Amniotic epithelial cell (primary cell): Measurements from ENCODE around the gene ATOSA.

Source experiments
- DNase-seq: peaks from one replicate; pipeline ENCODE4 v3.0.0-alpha.2; 2010; ENCODE audit warnings: low read depth

Gene ATOSA

DNA sequence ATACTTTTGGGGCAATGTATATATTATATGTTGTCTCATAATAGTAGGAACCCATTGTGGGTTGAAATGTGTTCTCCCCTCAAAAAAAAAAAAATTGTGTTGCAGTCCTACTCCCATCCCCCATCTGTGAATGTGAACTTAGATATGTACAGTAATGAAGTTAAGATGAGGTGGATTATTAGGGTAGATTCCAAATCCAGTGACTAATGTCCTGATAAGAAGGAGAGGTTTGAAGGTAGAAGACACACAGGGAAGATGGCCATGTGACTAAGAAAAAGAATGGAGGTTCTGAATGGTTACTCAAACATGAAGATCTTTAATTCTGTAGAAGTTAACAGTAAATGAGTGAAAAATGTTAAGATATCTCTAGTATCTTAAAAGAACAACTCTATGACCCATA, 3.0 kb upstream of the ATOSA start:
- DNase-seq: peak; percentile 24

DNA sequence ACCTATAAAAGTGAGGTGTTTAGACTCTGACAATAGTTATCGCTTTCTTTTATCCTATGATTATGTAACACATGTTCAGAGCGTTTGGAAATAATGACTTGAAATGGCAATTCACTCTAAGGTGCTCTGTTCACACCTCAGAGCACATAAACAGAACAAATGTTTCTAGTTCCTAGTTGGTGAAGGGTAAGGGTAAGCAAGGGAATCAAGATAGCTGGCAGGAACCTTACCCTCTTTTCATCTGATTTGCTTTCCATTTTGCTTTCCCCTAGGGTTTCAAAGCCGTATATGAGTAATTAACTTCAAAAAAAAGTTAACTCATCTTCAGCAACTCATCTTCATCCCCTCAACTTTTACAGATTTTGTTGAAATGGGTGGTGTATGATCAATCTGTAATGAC, 2.3 kb upstream of the ATOSA start:
- no peak for DNase-seq

GRCh38 chr15:52680761-52681160, 1.6 kb upstream of the ATOSA start:
- DNase-seq: no peak

DNA sequence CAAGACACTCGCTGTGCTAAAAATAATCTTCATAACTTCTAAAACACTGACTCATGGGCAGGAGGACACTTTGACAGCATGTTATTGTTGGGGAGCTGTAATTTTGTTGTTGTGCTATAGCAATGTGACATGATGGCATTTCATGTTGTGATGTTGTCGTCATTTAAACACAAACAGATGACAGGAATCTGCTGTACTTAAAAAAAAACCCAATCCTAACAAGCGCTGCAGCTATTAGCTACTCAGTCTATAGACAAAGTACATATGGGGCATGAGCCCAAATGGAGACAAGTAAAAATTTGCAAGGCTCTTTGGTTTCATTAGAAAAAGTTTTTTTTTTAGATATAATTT, 828 bp upstream of the ATOSA start:
- peak; percentile 16 for DNase-seq

DNA sequence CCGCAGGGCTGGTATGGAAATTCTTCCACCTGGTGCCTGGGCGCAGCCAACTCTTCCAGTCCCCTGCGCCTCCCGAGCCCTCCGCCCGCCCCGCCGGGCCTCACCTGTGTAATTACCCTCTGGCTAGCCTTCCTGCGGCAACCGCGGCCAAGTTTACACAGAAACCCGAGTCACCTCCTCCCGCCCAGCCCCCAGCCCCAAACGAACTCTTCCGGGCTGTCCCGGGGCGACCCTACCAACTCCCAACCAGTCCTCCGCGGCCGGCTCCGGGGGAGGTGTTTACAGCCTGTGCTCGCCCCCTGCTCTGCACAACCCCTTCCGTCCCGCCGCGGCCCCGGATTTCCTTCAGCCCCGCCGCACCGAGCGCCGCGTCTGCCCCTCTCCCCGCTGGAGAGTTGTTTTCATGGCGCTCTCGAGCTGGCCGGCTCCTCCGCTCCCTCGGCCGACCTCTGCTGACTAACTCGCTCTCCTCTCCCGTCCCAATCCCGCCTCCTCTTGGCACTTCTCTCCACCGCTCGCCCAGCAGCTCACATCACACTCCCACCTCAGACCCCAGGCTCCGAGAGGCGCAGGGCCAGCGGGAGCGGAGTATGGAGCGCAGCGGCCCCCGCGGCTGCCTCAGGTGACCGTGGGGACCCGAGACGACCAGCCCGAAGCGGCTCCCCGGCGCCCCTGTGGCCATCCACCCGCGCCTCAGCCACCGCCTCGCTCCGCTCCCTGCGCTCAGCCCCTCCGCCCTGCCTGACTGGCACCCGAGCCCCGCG, 538 bp downstream of the ATOSA start:
- DNase-seq: peak; percentile 64

GRCh38 chr15:52677593-52678467, 1.4 kb downstream of the ATOSA start:
- DNase-seq: peak; percentile 59

DNA sequence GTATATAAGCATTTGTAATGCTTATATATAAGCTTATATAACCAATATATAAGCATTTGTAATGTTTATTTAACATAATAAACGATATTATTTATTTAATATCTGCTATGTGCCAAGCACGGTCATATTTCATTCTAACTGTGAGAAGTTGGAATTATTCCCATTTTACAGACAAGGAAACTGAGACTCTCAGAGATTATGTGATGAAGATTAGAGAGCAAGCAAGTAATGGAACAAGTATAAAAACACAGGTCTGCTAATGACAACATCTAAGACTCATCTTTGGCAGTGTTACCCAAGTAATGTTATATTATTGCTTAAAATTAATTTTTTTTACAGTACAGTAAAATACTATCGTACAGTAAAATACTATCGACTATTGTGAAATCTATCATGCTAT, 4.4 kb downstream of the ATOSA start:
- DNase-seq: no peak

- no peak for DNase-seq
Measured at GRCh38 chr15:52673734-52674133, 5.5 kb downstream of the ATOSA start.

DNA sequence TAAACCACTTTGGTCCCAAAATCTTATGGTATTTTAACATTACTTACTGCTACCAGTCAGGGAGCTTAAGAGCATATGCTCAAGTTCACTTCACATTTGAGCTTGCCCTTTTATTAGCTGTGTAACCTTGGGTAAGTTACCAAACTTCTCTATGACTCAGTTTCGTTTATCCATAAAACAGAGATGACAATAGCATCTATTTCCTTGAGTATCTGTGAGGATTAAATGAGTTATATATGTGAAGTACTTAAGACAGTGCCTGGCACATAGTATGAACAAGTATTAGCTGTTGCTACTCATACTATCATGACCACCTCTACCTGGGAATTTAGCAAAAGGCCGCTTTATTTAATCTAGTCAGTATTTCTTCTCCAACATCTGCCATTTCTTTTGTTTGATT, 5.9 kb downstream of the ATOSA start:
- DNase-seq: peak; percentile 23

DNA sequence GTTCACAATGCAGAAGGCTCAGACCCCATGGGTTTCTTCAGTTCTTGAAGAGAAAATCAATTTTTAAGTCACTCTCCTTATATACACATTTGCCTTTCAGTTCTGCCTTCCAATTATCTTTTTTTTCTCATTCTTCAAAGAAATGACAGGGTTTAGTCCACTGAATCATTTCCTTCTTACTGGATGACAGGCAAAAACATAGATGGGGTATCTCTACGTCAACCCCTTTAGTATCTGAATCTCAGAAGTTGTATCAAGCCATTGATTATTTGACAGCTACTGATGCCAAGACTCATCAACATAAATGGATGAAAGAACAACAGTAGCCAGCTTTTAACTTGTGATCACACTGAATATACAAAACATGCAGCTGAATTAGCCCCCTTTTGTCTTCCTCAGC, 6.5 kb downstream of the ATOSA start:
- DNase-seq: no peak

DNA sequence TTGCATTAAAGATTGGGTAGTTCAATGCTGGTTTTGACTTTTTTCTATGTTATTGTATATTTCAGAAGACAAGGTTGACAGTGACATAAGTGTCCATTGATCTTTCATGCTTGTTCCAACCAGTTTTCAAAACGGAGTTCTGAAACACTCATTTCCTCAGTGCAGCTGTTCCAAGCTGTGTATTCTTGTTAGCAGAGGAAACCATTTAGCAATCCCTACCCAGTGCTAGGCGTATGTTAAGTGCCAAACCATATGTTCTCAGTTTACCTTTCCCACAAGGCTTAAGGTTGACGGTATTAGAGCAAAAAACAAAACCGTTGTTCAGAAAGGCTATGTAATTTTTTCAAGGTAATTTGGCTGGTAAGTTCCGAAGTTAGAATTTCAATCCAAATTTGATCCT, 9.1 kb downstream of the ATOSA start:
- DNase-seq: no peak

- DNase-seq: peak; percentile 63
Measured at GRCh38 chr15:52668133-52668532, 11.1 kb downstream of the ATOSA start.

DNA sequence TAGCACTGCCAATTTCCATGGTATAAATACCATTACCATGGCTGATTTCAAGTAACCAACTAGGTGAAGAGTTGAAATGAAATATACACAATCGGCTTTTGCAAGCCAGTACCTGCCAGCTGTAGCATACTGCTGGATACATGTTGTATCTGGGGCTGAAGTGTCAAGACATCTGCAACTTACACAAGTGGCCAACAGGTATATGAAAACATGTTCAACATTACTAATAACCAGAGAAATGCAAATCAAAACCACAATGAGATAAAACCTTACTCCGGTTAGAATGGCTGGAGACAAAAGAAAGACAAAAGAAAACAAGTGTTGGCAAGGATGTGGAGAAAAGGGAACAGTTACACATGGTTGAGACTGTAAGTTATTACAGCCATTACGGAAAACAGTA, 11.6 kb downstream of the ATOSA start:
- peak; percentile 40 for DNase-seq

- DNase-seq: no peak
Measured at GRCh38 chr15:52663536-52664294, 15.5 kb downstream of the ATOSA start.

DNA sequence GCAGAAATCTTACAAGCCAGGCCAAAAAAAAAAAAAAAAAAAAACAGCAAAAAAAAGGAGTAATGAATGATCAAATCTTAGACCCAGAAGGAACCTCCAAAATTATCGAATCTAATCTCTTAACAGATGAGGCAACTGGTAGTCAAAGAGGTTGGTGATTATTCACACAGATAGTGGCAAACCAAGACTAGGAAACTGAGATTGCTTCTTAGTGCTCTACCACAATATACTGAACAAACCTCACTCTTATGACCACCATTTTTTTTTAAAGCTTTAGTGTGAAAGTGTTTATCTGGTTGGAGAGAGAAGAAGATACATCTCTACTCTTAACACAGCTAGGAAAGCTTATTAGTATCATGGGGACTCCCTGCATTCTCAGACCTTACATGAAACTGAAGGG, 17.3 kb downstream of the ATOSA start:
- DNase-seq: no peak

DNA sequence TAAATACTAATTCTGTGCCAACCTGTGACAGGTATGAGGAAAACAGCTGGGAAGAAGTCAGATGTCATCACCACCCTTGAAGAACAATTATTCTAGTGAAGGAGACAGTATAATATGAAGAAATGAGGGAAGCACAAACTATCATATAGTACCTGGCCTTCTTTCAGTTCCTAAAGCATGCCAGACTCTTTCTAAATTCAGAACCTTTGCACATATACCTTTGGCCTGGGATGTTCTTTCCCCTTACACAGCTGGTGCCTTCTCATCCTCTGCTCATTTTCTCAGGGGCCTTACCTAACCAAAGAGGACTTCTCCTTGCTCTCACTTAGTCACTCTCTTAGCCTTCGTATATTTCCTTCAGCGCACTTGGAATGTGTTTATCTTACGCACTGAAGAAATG, 19.0 kb downstream of the ATOSA start:
- no peak for DNase-seq

GRCh38 chr15:52658955-52659354, 20.2 kb downstream of the ATOSA start:
- no peak for DNase-seq

DNA sequence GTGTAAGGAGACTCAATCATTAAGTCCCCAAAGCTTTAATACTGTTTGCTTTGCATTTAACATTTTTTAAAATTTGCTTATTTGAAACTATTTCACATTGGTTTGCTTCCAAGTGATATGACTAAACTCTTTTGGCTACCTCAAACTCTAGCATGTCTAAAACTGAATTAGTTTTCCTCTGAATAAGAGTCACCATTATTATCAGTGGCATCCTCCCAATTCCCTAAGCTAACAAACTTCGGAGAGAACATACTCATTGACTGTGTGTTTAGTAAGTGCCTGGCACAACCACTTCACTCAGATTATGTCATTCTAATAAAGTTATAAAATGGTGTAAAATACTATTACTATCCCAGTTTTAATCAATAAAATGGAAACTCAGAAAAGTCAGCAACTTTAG, 21.9 kb downstream of the ATOSA start:
- peak; percentile 69 for DNase-seq

- DNase-seq: no peak
Measured at GRCh38 chr15:52656412-52656811, 22.8 kb downstream of the ATOSA start.

GRCh38 chr15:52653431-52653964, 25.7 kb downstream of the ATOSA start:
- DNase-seq: peak; percentile 98

DNA sequence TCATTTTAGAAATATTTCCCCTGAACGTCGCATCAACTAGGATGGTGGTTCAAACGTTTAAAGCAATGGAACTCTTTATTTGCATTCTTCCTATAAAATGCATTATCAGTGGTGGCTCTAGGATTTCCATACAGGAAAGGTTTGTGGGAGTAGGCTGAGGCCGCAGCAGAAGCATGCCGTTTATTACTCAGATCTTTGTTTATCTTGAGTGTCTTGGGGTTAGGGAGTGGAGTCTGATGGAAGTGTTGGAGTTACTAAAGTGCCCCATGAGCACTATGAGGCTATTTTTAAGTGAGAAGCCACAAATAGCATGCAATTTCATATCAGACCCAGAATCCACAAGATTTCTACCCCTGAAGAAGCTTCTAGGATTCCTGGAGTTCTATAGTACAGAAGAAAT, 26.2 kb downstream of the ATOSA start:
- peak; percentile 96 for DNase-seq

GRCh38 chr15:52652286-52652685, 26.9 kb downstream of the ATOSA start:
- DNase-seq: no peak
